ENCODE measurements around the gene SH3GLB2.
"Not testable (repeated sequence)": the region's sequence is repeated elsewhere in the genome, so short reads cannot be mapped to it uniquely, and the experiment has no call there.

The SH3GLB2 gene

GRCh38 chr9:129001504-129002325 is 26.4 kb downstream of the SH3GLB2 start:
- FAIRE-seq, result no peak
- no peak for DNase-seq (ENCODE audit: low spot score)

- DNase-seq (ENCODE audit: low spot score) (no peak), FAIRE-seq (no peak)
Measured at GRCh38 chr9:128999581-129000206, 28.4 kb downstream of the SH3GLB2 start.

GRCh38 chr9:128998462-128998861 is 29.7 kb downstream of the SH3GLB2 start:
- DNase-seq (ENCODE audit: low spot score) (no peak), FAIRE-seq (no peak)

GRCh38 chr9:128995791-128996190 is 32.3 kb downstream of the SH3GLB2 start:
- FAIRE-seq (no peak), DNase-seq (ENCODE audit: low spot score) (no peak)

GRCh38 chr9:128992995-128993394 is 35.1 kb downstream of the SH3GLB2 start:
- DNase-seq (ENCODE audit: low spot score) (no peak), FAIRE-seq (no peak)

GRCh38 chr9:128987805-128988204 is 40.3 kb downstream of the SH3GLB2 start:
- FAIRE-seq, result no peak
- DNase-seq (ENCODE audit: low spot score), result peak; percentile 49

GRCh38 chr9:128986671-128987070 is 41.5 kb downstream of the SH3GLB2 start:
- FAIRE-seq, result no peak
- no peak for DNase-seq (ENCODE audit: low spot score)

- FAIRE-seq (no peak), DNase-seq (ENCODE audit: low spot score) (no peak)
Measured at GRCh38 chr9:128983536-128983935, 44.6 kb downstream of the SH3GLB2 start.

GRCh38 chr9:128979111-128979510 is 49.0 kb downstream of the SH3GLB2 start:
- no peak for FAIRE-seq
- DNase-seq (ENCODE audit: low spot score), result no peak

- FAIRE-seq, result no peak
- DNase-seq (ENCODE audit: low spot score), result no peak
Measured at GRCh38 chr9:128972956-128973355, 55.2 kb downstream of the SH3GLB2 start.

- DNase-seq (ENCODE audit: low spot score) (no peak), FAIRE-seq (no peak)
Measured at GRCh38 chr9:128969491-128969890, 58.6 kb downstream of the SH3GLB2 start.

GRCh38 chr9:128961403-128961802 is 66.7 kb downstream of the SH3GLB2 start:
- not testable (repeated sequence) for FAIRE-seq; DNase-seq (ENCODE audit: low spot score)

Measured in urothelium cell line (cell line).